NK-92 (cell line): ENCODE results near the gene CDK15.

Experiments
- DNase-seq: peaks from one replicate; lab custom pipeline; 2025; ENCODE audit not compliant: unreplicated experiment; lab: John Stamatoyannopoulos, UW

Gene CDK15

DNA sequence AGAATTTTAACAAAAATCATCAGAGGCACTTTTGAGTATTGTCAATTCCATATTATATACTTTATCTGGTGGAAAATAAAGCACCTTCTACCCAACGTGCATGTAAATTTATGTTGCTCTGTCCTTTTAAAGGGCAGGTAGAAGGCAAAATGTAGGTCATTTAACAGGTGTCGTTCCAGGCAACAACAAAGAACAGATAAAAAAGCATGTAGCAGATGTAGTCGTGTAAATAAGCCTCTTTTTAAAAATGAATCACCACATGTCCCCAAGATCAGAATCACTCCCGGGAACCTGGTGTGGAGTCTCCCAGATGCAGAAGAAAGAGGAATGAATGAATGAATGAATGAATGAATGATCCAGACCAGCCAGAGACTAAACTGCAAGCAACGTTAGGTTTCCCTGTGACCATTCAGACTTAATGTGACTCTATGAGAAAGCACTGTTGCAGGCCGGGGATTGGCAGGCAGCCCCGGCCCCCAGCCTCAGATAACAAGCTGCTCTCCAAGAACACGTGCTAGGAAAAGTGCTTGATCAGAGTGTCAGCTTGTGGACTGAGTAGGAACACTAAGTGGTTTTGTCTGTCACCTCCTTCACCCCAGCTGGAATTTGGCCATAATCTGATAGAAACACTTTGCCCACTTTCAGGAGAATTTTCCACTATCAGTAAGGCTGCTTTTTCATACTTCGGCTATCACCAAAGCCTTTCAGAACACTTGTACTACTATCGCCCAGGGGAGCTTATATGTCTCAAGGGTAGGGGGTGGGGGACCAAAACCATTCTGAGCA, 100.6 kb downstream of the CDK15 start:
- no peak for DNase-seq

DNA sequence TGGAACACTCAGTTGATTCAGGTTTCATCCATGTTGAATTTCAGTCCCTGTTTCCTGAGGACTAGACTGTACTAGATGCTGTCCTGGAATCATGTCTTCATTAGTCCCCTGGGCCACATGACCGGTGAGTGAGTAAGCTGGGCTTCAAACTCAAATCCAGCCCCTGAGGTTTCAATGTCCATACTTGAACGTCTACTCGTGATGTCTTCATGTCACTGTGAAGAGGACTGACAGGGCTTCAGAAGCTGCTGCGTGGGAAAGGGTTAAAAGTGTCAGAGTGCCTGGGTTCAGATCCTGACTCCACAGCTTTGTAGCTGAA, 101.2 kb downstream of the CDK15 start:
- no peak for DNase-seq

DNA sequence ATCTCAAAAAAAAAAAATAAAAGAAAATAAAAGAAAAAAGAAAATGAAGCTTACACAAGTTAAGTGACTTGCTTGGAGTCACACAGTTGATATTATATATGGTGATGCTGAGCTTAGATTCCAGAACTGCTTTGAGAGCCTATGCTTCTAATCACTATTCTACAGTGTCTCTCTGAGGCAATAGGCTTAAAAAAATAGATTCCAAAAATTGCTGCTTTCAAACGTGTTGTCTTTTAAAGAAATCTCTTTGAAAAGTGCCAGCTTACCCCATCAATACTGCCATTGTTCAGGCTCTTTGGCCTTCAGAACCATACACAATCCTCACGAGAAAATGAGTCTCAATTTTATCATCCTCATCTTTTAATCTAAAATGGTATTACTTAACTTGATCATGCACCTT, 102.6 kb downstream of the CDK15 start:
- DNase-seq = no peak

DNA sequence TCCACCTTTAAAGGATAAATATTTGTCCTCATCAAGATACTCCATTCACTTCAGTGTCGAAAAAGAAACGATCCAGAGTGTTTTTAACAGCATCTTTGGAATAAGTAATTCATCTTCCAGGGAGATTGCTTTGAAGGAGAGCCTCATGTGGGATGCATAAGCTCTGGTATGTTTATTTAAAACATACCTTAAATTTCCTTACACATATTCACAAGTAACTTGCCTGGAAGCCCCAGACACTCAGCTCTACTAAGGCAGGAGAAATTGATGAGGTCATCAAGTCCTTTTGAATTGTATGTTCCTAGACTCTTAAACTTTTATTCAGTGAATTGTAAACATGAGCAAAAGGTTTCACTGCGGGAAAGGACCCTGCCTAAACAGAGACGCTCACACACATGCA, 103.0 kb downstream of the CDK15 start:
- DNase-seq = no peak

DNA sequence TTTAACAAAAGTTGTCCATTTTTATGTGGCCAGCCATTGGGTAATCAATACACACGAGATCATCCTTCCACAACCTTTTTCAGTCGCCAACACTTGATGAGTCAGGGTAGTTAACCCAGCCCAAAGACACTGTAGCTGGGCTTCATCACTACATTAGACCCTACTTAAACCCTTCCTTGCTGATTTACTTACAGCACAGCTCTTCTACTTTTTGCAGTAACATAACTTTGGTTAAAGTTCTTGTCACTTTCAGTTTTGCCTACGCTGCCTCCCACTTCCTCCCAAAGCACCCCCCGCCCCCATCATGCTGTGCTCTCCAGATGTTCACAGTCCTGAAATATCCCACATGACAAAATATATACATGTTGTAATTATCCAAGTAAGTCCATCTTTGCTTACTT, 103.6 kb downstream of the CDK15 start:
- DNase-seq = no peak

DNA sequence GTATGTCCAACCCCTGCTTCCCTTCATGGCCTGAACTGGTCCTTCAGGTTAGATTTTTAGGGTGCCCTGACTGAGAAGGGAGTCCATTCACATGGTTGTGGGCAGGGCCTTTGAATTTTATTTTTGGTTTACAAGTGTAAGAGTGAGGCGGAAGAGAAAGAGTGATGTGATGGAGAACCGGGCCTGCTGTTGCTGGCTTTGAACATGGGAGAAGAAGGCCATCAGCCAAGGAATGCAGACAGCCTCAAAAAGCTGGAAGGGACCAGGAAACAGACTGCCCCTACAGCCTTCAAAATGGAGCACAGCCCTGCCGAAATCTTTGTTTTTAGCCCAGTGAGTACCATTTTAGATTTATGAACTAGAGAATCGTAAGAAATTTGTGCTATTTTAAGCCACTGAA, 105.0 kb downstream of the CDK15 start:
- no peak for DNase-seq

DNA sequence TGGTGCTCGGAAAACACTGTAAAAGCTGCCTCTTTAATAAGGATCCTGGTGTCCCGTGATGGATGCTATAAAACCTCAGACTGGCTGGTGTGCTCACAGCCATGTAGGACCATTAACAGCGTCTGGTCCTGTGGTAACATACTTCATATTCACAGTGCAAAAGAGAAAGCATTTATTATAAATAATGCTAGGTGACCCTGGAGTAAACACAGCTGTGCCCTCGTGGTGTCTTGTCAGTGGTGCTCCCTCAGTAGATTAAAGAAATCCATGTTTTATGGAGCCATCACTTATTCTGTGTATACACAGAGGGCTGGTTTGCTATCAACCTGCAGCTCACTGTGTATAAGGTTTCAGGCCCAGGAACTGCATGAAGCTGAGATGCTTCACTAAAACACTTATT, 106.9 kb downstream of the CDK15 start:
- no peak for DNase-seq

DNA sequence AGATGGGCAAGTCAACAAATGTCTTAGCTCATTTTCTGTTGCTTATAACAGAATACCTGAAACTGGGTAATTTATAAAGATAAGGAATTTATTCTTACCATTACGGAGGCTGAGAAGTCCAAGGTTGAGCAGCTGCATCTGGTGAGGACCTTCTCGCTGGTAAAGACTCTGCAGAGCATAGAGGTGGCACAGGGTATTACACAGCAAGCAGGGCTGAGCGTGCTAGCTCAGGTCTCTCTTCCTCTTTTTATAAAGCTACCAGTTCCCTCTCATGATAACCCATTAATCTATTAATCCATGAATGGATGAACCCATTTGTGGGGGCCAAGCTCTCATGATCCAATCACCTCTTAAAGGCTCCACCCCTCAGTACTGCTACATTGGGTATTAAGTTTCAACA, 109.1 kb downstream of the CDK15 start:
- DNase-seq = no peak

DNA sequence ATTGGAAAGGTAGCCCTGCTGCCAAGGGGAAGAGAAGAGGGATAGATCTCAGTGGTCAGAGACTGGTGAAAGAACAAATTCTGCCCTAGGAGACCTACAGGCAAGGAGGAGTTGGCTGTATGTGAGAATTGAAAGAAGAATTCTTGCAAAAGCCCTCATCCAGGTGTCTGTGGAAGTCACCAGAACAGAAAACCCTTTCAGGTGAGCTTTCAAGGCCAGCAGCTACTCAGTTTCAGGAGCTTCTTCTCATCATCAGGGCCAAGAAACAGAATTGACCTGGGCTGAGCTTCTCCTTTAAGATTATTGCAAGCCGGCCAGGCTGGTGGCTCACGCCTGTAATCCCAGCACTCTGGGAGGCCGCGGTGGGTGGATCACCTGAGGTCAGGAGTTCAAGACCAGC, 110.2 kb downstream of the CDK15 start:
- DNase-seq = no peak

DNA sequence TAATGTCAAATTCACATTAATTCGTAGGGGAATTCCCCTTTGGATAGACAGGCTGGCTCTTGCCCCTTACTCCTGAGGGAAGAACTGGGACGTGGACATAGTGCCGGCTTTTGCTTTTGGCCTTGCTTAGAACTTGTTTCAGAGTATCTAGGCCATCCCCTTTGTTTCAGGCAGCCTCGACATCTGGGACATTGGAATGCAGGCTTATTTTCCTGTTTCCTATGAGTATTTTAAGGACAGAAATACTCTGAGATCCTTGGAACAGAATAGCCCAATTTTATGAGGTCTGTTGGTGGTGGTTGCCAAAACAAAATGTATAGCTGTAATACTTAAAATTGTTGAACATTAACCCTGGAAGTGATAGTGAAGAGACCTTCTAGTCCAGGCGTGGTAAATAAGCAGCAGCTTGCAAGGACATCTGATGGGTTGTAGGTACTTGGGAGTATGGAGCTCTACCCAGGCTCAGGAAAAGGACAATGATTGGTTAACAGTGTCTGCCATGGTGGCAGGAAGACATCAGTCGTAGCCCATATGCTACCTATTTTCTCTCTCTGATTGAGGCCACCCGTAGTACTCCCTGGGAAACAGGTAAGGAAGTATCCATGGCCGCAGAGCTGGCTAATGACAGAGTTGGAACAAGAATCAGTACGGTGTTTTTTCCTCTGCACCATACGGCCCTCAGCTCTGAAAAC, 112.4 kb downstream of the CDK15 start:
- no peak for DNase-seq

DNA sequence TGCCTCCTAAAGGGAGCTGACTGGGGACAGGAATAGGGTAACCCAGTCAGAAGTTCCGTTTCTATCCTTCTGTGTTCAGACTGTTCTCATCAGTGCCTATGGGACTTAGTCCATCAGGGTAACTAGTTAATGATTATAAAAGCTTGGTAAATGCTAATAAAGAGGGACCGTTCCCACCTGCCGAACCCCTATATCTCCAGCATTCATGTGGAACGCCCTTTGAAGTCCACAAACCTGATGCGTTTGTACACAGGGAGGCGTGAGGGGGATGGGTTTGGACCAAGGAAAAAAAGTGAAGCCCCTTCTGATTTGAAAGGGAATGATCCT, 112.9 kb downstream of the CDK15 start:
- DNase-seq = no peak

DNA sequence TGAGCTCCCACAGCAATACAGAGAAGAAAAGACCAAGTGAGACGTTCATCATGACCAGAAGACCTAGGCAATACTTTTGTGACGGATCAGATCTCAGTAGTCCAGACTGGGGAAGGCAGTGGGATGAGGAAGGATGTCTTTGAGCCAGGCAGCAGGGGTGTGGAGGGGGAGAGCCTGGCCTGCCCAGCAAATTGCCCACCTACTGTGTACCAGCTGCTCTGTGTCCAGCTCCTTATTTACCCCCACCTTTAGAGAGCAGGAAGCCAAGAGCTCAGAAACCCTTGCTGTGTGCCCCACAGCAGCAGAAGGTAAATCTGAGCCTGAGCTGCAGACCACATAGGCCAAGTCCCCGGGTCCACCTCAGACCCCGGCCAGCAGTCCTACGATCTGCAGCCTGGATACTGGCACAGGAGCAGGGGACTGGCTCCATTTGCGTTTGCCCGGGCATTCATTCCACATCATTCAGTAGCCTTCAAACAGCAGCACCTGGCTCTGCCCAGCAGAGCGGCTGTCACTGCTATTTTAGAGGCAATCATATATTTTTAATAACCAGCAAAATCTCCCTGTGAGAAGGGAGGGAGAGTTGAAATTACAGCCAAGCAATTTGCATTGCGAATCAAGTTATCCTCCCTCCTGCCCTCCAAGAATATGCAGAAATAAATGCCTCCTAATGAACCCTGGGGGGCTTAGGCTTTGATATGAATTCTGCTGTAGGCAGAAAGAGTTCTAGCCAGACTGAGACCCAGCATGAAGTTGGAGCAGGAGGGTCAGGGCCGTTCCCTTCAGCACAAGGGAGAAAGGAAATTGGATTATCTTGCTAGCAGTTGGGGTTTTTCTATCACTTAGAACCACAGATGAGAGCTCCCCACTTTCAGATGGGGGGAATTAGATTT, 117.3 kb downstream of the CDK15 start:
- DNase-seq = no peak

DNA sequence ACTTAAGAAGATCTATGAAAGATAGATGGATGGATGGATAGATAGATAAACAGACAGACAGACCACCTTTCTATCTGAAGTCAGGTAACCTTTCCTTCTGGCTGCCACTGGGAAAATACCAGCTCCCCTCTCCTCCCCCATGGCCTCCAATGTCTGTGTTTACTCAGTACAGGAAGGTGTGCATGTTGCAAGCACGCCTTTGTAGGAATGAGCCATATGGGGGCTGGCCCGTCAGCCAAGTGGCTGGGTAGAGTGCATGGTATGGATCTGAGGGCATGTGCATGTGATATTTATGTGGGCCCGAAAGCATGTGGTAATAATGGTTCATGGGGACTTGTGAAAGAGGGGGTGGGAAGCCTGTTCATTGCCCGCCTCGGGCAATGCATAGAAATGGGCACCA, 118.1 kb downstream of the CDK15 start:
- no peak for DNase-seq

DNA sequence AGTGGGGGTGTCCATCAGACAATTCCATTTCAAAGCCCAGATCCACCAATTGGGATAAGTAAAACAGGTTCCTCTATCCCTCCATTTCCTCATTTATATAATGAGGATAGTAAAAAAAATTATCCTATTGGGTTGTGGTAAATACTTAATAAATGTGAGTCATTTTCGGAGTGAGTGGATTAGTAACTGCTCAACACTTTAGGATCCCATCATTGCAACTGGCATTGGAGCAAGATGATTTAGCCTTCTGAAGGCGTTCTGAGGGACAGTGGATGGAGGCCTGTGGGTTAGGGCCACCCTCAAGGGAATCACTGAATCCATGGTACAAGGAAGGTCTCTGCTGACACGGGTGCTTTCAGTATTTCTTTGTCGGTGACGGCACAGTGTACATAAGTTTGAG, 118.7 kb downstream of the CDK15 start:
- no peak for DNase-seq

DNA sequence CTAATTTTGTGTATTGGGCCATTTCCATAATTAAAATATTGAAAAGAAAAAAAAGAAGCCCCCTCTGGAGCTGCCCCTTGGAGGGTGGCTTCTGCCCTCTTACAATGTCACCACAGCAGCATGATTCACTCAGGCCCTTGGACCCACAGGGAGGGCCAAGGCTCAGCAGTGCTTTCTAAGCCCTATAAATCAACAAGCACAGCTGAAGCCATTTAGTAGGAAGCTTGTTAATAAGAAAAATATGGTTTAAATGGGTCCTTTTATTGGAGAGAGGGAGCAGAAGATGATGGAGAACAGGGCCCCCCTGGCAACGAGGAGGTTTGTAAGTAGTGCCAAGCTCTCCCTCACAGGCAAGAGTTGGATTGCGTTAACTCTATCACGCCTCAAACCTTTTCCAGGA, 119.7 kb downstream of the CDK15 start:
- no peak for DNase-seq

DNA sequence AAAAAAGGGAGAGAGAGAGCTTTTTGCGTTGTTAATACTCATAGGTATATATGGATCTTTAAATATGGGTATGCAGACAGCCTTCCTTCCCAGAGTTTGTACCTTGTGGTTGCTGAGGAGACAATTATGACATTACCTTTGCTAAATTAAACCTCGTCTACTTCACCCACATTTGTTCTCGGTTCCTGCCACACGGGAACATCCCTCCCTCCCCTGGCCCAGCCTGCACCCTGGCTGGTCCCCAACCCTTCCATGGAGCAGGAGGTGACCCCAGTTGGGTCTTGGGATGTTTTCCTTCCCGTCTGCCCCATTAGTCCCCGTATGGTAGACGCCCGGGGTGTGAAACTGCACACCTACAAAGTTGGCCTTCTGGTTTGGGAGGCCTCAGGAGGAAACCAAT, 122.0 kb downstream of the CDK15 start:
- DNase-seq = no peak

DNA sequence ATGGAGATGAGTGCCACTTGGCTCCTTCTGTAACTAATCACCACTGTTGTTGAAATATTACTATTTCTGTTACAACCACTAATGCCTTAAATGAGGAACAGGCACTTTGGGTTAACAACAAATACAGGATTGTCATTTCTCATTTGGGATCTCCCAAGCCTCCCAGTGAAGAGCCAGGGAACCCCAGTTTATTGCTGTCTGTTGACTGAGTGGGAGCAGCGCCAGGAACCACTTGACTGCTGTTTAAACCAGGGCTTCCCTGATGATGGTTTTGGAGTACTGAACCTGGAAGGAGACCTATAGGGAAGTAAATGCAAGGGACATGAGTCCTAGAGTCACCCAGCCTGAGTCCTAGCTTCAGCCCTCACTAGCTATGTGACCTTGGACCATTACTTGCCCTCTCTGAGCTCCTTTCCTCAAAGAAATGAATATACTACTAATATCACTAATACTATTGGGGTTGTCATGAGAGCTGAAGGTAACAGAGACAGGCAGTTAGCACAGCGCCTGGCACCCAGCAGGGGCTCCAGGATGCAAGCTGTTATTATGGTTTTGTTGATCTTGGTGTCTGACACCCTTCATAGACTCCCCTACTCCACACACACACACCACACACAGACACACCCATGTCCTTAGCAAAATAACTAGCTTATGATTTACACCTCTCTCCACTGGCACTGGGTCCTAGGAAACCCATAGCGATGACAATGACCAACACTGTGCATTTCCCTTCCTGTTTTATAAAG, 123.1 kb downstream of the CDK15 start:
- DNase-seq = no peak

DNA sequence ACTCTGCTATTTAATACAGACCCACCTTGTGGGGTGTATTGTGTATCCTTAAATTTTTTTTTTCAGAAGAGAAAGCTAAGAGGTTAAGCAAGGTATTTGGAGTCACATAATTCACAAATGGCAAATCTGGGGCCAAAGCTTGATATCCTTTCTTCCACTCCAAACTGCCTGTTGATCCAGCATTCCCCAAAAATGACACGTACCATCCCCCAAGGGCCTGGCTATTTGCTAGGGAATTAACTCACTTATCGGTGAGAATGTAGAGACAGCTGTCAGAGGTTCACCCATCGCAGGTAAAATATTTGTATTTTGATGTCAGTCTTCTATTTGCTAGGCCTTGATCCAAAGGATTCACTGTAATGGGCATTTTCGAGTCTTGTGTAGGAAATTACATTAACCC, 123.7 kb downstream of the CDK15 start:
- no peak for DNase-seq

DNA sequence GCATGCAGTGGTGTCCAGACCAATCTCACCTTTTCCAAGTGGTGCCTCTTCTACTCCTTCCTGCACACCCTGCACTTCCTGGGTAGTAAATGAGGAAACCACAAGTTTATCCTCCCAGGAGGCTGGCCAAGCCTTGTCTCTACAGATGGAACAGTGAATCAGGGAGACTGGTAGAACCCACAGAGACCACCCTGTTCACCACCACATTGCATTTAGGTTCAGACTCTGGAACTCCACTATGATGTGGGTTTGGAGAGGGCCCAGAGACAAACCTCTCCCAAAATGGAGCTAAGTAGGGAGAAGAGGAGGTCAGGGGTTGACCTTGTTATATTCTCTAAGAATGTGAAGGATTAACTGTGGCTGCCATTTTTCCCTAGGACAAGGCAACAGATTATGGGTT, 124.5 kb downstream of the CDK15 start:
- no peak for DNase-seq

DNA sequence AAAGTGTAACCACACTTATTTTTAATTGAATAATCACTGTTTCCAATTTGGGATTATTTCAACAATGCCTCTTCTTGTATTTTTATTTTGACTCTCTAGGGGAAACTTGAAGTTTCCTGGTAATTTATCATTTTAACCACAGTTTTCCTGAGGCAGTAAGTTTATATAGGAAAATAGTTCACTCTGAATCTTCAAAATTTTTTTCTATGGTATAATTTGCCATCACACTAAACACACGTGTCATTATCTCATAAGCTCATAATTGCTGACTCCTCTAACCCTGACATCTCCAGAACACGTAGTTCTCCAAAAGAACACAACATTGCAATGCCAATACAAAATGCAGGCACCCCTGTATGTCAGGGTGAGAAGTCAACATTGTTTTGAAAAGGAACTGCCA, 125.1 kb downstream of the CDK15 start:
- no peak for DNase-seq

DNA sequence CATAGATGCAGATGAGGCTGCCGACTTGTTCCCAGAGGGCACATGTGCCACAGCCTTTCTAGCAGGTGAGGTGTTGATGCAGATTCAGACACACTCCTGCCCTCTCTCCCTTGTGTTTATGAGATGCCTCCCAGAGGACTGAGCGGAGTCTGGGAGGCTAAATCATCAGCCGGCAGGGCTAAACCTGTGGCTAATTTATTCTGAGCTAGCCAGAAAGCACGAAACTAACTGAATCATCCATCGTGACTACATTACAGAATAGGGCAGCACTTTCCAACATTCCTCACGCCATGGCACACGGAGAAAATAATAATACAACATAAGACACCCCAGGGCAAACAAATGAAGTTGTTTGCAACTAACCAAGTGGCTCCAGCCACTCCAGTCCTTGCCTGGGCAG, 125.6 kb downstream of the CDK15 start:
- no peak for DNase-seq

DNA sequence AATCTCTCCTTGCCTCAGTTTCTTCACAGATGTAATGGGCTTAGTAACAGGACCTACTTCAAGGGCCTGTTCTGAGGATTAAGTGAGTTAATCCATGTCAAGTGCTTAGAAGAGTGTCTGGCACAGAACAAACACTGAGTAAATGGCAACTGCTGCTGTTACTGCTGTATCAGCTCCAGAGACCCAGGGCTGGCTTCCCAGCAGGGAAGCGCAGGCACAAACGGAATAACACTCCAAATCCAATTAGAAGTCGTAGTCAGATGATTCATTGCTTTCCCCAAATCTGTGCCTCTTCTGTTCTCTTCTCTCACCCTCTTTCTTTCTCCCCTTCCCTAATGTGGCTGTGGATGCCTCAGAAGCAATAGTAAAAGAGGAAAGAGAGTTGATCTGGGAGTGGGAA, 126.2 kb downstream of the CDK15 start:
- DNase-seq = no peak
